Measurements from ENCODE around the gene AKAP1.

The AKAP1 gene

DNA sequence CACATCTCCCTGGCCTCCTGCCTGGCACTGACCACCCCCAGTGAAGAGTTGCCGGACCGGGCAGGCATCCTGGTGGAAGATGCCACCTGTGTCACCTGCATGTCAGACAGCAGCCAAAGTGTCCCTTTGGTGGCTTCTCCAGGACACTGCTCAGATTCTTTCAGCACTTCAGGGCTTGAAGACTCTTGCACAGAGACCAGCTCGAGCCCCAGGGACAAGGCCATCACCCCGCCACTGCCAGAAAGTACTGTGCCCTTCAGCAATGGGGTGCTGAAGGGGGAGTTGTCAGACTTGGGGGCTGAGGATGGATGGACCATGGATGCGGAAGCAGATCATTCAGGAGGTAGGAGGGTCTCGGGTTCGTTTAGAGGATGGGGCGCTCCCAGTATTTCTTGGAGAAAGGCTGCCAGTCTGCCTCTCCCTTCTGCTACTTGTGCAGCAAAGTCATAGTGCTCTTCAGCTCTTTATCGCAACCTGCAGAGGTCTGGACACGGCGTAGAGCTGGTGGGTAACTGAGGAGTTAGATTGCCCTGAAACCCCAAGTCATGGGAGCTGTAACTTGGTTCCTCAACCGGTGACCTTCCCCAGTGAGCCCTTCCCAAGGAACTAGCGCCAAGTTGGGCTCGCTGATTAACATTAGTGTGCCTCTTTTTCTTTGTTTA, 21.9 kb downstream of the AKAP1 start:
- Histone ChIP-seq H3K27me3 (ENCODE audit: insufficient read depth, insufficient read length) (no peaks in the 10 kb centered on the region), H3K4me3 (ENCODE audit: insufficient read length, low read depth) (no peak overlapping the region), H3K4me1 (ENCODE audit: insufficient read depth, insufficient read length) (peaks cover 19% of the 10 kb centered on the region), H3K36me3 (ENCODE audit: insufficient read depth, insufficient read length, low read length) (peaks cover 22% of the 10 kb centered on the region), H3K9ac (ENCODE audit: insufficient read length, low read depth) (no peak overlapping the region), H3K9me3 (ENCODE audit: insufficient read depth, low read length) (no peaks in the 10 kb centered on the region)
- TF ChIP-seq SUZ12 (IDR thresholded peaks at IDR 0.05; ENCODE audit: extremely low read depth, insufficient read depth, insufficient read length) (no peak), YY1 (IDR thresholded peaks at IDR 0.05; ENCODE audit: insufficient read depth, insufficient read length) (no peak), ZNF274 (IDR thresholded peaks at IDR 0.05; ENCODE audit: low read depth, low read length) (no peak)
- DNase-seq (ENCODE audit: low read depth, low spot score): no peak

- no peak for DNase-seq (ENCODE audit: low read depth, low spot score)
- no peaks in the 10 kb centered on the region for H3K9me3 ChIP-seq (ENCODE audit: insufficient read depth, low read length)
- no peak overlapping the region for H3K4me3 ChIP-seq (ENCODE audit: insufficient read length, low read depth)
- TF ChIP-seq SUZ12 (IDR thresholded peaks at IDR 0.05; ENCODE audit: extremely low read depth, insufficient read depth, insufficient read length) (no peak), YY1 (IDR thresholded peaks at IDR 0.05; ENCODE audit: insufficient read depth, insufficient read length) (no peak), ZNF274 (IDR thresholded peaks at IDR 0.05; ENCODE audit: low read depth, low read length) (no peak)
- peaks cover 19% of the 10 kb centered on the region for H3K4me1 ChIP-seq (ENCODE audit: insufficient read depth, insufficient read length)
- H3K9ac ChIP-seq (ENCODE audit: insufficient read length, low read depth): no peak overlapping the region
- H3K36me3 ChIP-seq (ENCODE audit: insufficient read depth, insufficient read length, low read length): peaks cover 28% of the 10 kb centered on the region
- H3K27me3 ChIP-seq (ENCODE audit: insufficient read depth, insufficient read length): no peaks in the 10 kb centered on the region
These were observed 22.6 kb downstream of the AKAP1 start for GRCh38 chr17:57107498-57108101.

GRCh38 chr17:57108671-57109392, 23.8 kb downstream of the AKAP1 start:
- H3K9me3 ChIP-seq (ENCODE audit: insufficient read depth, low read length): no peaks in the 10 kb centered on the region
- DNase-seq (ENCODE audit: low read depth, low spot score): no peak
- H3K27me3 ChIP-seq (ENCODE audit: insufficient read depth, insufficient read length): no peaks in the 10 kb centered on the region
- H3K4me1 ChIP-seq (ENCODE audit: insufficient read depth, insufficient read length): peaks cover 21% of the 10 kb centered on the region
- H3K9ac ChIP-seq (ENCODE audit: insufficient read length, low read depth): no peak overlapping the region
- TF ChIP-seq SUZ12 (IDR thresholded peaks at IDR 0.05; ENCODE audit: extremely low read depth, insufficient read depth, insufficient read length) (no peak), ZNF274 (IDR thresholded peaks at IDR 0.05; ENCODE audit: low read depth, low read length) (no peak), YY1 (IDR thresholded peaks at IDR 0.05; ENCODE audit: insufficient read depth, insufficient read length) (no peak)
- no peak overlapping the region for H3K4me3 ChIP-seq (ENCODE audit: insufficient read length, low read depth)
- H3K36me3 ChIP-seq (ENCODE audit: insufficient read depth, insufficient read length, low read length): peaks cover 37% of the 10 kb centered on the region

DNA sequence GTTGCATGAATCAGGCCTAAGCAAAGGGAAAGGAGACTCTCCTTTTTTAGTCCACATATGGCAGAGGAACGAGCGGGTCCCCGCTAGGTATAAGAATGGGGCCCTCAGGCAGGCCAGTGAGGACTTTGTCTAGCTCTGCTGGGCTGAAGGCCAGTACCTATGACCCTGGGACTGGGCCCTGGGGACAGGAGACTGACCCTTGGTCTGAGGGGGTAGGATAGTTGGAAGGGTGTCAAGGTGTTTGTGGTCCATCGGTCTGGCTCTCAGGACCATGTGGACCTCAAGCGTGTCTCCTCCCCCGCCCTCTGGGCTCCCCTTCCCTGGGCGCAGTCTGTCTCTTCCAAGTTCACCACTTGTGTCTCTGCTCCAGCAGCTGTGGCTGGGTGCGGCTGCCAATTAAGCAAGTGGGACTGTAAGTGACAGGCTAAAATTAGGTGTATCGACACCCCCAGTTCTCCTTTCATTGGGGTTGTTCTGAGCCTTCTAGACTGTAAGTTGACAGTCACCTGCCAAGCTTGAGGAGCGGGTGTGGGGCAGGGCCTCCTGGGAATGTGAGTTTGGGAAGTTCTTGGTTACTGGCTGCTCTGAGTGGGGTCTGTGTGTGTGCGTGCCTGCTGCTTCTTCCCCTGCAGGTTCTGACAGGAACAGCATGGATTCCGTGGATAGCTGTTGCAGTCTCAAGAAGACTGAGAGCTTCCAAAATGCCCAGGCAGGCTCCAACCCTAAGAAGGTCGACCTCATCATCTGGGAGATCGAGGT, 24.5 kb downstream of the AKAP1 start:
- H3K9ac ChIP-seq (ENCODE audit: insufficient read length, low read depth): no peak overlapping the region
- peaks cover 45% of the 10 kb centered on the region for H3K36me3 ChIP-seq (ENCODE audit: insufficient read depth, insufficient read length, low read length)
- no peak for TF ChIP-seq SUZ12 (IDR thresholded peaks at IDR 0.05; ENCODE audit: extremely low read depth, insufficient read depth, insufficient read length)
- DNase-seq (ENCODE audit: low read depth, low spot score): no peak
- H3K9me3 ChIP-seq (ENCODE audit: insufficient read depth, low read length): no peaks in the 10 kb centered on the region
- peaks cover 27% of the 10 kb centered on the region for H3K4me1 ChIP-seq (ENCODE audit: insufficient read depth, insufficient read length)
- no peak overlapping the region for H3K4me3 ChIP-seq (ENCODE audit: insufficient read length, low read depth)
- H3K27me3 ChIP-seq (ENCODE audit: insufficient read depth, insufficient read length): no peaks in the 10 kb centered on the region

DNA sequence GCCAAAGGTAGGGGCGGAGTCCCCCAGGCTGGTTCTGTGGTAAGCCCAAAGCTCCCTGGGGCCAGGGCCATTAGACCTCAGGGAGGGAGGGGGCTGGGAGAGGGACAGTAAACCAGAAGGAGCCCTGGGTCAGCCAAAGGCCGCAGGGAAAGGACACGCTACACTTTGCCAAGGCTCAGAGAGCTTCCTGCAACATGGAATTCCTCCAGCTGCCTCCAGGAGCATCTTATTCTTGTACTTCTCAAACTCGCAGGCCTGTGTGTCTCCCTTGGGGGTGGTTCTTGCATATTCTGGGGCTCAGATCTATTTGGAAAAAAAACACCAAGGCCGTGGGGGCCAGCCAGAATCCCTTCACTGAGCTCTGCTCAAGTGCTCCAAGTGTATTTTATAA, 25.1 kb downstream of the AKAP1 start:
- Histone ChIP-seq H3K27me3 (ENCODE audit: insufficient read depth, insufficient read length) (no peaks in the 10 kb centered on the region), H3K4me3 (ENCODE audit: insufficient read length, low read depth) (no peak overlapping the region), H3K4me1 (ENCODE audit: insufficient read depth, insufficient read length) (peaks cover 29% of the 10 kb centered on the region), H3K9ac (ENCODE audit: insufficient read length, low read depth) (no peak overlapping the region), H3K9me3 (ENCODE audit: insufficient read depth, low read length) (no peaks in the 10 kb centered on the region), H3K36me3 (ENCODE audit: insufficient read depth, insufficient read length, low read length) (peaks cover 49% of the 10 kb centered on the region)
- TF ChIP-seq YY1 (IDR thresholded peaks at IDR 0.05; ENCODE audit: insufficient read depth, insufficient read length): no peak
- no peak for TF ChIP-seq SUZ12 (IDR thresholded peaks at IDR 0.05; ENCODE audit: extremely low read depth, insufficient read depth, insufficient read length)
- no peak for TF ChIP-seq ZNF274 (IDR thresholded peaks at IDR 0.05; ENCODE audit: low read depth, low read length)
- no peak for DNase-seq (ENCODE audit: low read depth, low spot score)

- peaks cover 29% of the 10 kb centered on the region for H3K4me1 ChIP-seq (ENCODE audit: insufficient read depth, insufficient read length)
- peaks cover 49% of the 10 kb centered on the region for H3K36me3 ChIP-seq (ENCODE audit: insufficient read depth, insufficient read length, low read length)
- no peak overlapping the region for H3K4me3 ChIP-seq (ENCODE audit: insufficient read length, low read depth)
- no peaks in the 10 kb centered on the region for H3K27me3 ChIP-seq (ENCODE audit: insufficient read depth, insufficient read length)
- TF ChIP-seq ZNF274 (IDR thresholded peaks at IDR 0.05; ENCODE audit: low read depth, low read length) (no peak), SUZ12 (IDR thresholded peaks at IDR 0.05; ENCODE audit: extremely low read depth, insufficient read depth, insufficient read length) (no peak), YY1 (IDR thresholded peaks at IDR 0.05; ENCODE audit: insufficient read depth, insufficient read length) (no peak)
- H3K9me3 ChIP-seq (ENCODE audit: insufficient read depth, low read length): no peaks in the 10 kb centered on the region
- no peak overlapping the region for H3K9ac ChIP-seq (ENCODE audit: insufficient read length, low read depth)
- DNase-seq (ENCODE audit: low read depth, low spot score): no peak
These were observed 25.7 kb downstream of the AKAP1 start for GRCh38 chr17:57110579-57111325.

Data from NT2/D1 (cell line).